Activated CD8-positive, alpha-beta memory T cell treated with anti-CD3 and anti-CD28 coated beads, Interleukin-2, amount 50 U/mL, for 1 hour (primary cell): ENCODE data around the gene TMEM203.

Experiments
- DNase-seq: peaks from one replicate; pipeline ENCODE4 v3.0.0-alpha.2; 2020; ENCODE audit errors: extremely low read depth

The TMEM203 gene

GRCh38 chr9:137165250-137165836 lies 40.1 kb downstream of the TMEM203 start:
- no peak for DNase-seq

DNA sequence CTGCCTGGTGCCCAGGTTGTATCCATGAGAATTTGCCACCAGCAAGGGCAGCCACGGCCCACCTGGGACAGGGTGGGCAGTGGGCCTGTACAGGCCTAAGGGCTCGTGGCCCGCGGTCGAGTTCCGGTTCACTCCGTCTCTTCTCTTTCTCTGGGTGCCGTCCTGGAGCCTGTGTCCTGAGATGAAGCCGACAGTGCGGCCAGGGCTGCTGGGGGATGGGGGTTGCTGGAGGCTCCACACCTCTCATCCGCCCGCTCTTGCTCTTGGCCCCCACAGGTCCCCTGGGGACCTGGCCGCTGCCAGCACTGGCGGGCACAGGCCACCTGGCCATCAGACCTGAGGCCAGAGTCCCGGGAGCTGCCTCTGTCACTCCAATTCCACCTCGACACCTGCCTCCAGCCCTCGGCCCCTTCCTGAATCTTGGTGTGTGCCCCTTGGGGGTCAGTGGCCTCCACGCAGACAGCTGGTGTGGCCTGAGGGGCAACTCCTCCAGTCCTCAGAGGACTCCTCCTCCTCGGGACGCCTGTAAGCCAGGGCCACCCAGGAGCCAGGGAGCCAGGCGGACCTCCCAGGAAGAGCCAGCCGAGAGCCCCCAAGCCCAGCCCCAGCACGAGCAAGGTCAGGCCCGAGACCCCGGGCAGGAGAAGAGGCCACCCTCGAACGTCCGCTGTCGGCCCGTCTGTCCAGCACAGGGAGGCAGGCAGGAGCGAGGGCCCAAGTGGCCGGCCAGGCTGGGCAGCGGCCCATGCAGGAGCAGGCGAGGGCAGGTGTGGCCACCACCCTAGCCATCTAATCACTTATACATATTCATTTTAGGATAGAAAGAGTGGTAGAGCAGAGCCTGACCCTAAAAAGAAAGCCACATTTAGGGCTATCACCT lies 40.8 kb downstream of the TMEM203 start:
- no peak for DNase-seq

GRCh38 chr9:137163805-137164204 lies 41.6 kb downstream of the TMEM203 start:
- no peak for DNase-seq

GRCh38 chr9:137163365-137163715 lies 42.1 kb downstream of the TMEM203 start:
- no peak for DNase-seq

- DNase-seq = no peak
Observed at GRCh38 chr9:137162505-137163364, 42.7 kb downstream of the TMEM203 start.

DNA sequence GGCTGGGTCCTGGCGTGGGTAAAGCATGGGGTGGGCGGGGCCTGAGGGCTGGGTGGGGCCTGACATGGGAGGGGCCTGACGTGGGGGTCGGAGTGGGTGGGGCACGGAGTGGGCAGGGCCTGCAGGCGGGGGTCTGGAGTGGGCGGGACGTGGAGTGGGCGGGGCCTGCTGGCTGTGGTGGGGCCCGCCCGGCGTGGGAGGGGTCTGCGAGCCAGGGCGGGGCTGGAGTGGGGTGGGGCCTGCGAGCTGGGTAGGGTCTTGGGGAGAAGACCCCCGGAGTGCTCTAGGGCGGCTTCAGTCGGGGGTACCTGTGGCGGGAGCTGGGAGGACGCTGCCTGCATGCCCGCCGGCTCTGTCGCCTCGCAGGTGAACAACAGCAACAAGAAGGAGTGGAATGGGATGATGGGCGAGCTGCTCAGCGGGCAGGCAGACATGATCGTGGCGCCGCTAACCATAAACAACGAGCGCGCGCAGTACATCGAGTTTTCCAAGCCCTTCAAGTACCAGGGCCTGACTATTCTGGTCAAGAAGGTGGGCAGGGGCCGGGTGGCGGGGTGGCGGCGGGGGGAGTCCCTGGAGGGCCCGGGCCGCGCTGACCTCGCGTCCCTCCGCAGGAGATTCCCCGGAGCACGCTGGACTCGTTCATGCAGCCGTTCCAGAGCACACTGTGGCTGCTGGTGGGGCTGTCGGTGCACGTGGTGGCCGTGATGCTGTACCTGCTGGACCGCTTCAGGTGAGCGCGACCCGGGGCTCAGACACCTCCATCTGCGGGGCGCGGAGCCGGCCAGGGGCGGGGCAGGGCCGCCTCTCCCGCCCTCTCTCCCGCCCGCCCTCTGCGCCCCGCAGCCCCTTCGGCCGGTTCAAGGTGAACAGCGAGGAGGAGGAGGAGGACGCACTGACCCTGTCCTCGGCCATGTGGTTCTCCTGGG lies 43.6 kb downstream of the TMEM203 start:
- DNase-seq = no peak

DNA sequence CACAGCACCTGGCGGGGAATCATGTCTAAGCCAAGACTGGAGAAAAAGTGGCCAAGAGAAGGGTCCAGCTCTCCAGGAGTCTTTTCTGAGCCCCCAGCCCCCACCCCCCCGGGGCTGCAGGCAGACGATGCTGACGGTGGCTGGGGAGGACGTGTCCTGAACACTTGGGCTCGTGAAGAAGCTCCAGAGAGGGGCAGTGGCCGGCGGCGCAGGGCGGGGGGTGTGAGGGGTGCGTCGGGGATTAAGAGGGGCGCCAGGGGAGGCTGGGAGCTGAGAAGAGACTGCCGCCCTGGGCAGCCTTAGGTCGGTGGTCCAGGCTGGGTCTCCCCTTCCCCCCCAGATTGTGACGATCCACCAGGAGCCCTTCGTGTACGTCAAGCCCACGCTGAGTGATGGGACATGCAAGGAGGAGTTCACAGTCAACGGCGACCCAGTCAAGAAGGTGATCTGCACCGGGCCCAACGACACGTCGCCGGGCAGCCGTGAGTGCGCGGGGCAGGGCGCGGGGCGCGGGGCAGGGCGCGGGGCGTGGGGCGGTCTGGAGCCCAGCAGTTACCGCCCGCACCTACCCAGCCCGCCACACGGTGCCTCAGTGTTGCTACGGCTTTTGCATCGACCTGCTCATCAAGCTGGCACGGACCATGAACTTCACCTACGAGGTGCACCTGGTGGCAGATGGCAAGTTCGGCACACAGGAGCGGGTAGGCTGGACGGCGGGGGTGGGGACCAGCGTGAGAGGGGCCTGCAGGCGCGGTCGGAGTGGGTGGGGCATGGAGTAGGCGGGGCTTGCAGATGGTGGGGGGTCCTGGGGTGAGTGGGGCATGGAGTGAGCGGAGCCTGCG lies 44.5 kb downstream of the TMEM203 start:
- DNase-seq = no peak

DNA sequence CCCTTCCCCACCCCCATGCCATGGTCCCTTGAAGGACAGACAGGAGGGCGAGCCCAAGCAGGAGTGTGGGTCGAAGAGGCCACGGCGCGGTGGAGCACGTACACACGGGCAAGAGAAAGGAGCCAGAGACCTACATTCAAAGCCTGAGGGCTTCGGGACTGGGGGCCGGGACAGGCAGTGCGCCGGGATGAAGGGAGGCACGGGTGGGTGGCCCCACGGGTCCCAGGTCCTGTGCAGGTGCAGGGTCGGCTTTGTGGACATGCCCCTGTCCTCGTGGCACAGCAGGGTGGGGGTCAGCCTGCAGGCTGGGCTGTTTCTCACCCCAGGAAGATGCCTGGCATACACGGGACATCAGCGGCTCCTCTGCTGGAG lies 45.4 kb downstream of the TMEM203 start:
- no peak for DNase-seq

DNA sequence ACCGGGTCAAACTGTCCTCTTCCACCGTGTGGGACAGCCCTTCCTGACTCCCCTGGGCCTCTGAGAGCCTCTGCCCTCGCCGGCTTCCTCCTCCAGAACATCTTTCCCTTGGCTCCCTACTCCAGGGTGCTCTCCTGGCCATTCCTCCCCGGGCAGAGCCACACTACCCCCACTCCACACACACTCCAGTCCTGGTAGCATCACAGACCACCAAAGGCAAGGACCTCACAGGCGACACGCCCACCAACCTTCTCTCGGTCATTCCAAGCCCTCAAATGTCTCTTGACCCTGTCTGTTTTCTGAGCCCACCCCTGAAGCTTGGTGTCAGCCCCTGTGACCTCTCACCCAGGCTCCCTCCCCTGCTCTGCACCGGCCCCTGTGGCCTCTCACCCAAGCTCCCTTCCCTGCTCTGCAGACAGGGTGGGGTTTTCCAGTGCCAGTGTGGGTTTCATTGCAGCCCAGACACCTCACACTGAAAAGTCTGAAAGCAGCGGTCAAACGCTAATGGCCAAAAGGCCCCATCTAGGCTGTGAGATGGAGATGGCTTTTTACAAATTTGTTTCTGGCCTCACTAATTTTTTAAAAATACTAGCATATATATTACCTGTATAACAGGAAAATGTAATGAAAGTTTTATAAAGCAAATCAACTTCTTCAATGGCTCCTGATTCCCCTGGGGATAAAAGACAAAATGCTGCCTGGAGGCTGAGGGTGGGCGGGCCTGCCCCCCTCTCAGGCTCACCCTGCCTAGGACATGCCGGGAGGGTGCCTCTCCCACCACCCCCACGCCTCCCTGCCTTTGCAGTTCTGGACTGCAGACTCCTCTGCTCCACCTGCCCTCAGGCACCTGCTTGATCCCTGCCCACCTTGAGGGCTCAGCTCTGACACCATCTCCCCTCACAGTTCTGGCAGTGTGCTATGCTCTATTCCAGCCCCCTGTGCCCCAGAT lies 46.1 kb downstream of the TMEM203 start:
- no peak for DNase-seq

DNA sequence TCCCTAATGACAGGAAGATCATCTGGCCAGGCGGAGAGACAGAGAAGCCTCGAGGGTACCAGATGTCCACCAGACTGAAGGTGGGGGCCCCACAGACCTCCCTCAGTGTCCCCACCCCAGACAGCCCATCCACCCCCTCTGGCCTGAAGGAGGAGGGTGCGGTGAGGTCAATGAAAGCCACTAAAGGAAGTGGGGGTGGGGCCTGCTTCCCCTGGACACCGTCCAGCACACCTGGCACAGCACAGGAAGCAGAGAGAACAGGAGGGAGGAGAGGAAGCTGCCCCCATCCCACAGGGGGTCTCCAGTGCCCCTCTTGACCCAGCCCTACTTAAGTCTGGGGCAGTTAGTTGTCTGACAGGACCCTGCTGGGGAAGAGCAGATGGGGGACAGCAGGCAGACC lies 46.8 kb downstream of the TMEM203 start:
- DNase-seq = no peak

GRCh38 chr9:137157618-137158415 lies 47.6 kb downstream of the TMEM203 start:
- DNase-seq = no peak

DNA sequence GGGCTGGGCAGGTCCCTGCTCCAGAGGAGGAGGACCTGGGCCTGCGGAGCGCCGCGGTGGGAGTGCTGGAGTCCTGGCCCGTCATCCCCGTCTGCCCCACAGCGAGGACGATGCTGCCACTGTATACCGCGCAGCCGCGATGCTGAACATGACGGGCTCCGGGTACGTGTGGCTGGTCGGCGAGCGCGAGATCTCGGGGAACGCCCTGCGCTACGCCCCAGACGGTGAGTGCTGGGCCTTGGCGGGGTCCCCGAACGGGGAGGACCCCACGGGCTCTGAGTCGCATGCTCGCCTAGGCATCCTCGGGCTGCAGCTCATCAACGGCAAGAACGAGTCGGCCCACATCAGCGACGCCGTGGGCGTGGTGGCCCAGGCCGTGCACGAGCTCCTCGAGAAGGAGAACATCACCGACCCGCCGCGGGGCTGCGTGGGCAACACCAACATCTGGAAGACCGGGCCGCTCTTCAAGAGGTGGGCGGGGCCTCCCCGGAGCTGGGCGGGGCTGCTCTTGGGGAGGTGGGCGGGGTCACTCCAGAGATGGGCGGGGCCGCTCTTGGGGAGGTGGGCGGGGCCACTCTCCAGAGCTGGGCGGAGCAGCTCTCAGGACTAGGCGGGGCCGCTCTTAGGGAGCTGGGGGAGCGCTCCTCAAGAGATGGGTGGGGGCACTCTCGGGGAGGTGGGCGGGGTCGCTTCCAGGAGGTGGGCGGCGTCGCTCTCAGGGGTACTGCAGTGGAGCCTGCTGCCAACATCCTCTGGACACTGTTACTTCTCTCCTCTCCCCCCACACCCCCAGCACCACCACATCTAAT lies 48.7 kb downstream of the TMEM203 start:
- no peak for DNase-seq
